HEK293T (cell line): ENCODE measurements around the gene ADRA2A.

ENCODE experiments used
- ARNT ChIP-seq: fragments of 450-650 bp; IDR thresholded peaks from 2 replicates; pipeline ENCODE4 v1.6.1; 2017; ENCODE audit warnings: mild to moderate bottlenecking
- BHLHE40 ChIP-seq: fragments of 450-650 bp; IDR thresholded peaks from 2 replicates; pipeline ENCODE4 v1.6.1; 2016; ENCODE audit warnings: mild to moderate bottlenecking, moderate library complexity, borderline replicate concordance
- CTBP1 ChIP-seq: fragments of 450-650 bp; IDR thresholded peaks from 2 replicates; pipeline ENCODE4 v1.6.1; 2016; ENCODE audit warnings: borderline replicate concordance
- ELF4 ChIP-seq: fragments of 450-650 bp; IDR thresholded peaks from 2 replicates; pipeline ENCODE4 v1.6.1; 2017; ENCODE audit warnings: antibody characterized with exemption
- FOXM1 ChIP-seq: fragments of 450-650 bp; IDR thresholded peaks from 2 replicates; pipeline ENCODE4 v1.6.1; 2017; ENCODE audit warnings: mild to moderate bottlenecking, borderline replicate concordance
- HDGF ChIP-seq: fragments of 450-650 bp; IDR thresholded peaks from 2 replicates; pipeline ENCODE4 v1.6.1; 2017; ENCODE audit warnings: antibody characterized with exemption, borderline replicate concordance
- LEF1 ChIP-seq: fragments of 450-650 bp; IDR thresholded peaks from 2 replicates; pipeline ENCODE4 v1.6.1; 2017; ENCODE audit warnings: mild to moderate bottlenecking, borderline replicate concordance
- NFRKB ChIP-seq: fragments of 450-650 bp; IDR thresholded peaks from 2 replicates; pipeline ENCODE4 v1.6.1; 2016; ENCODE audit warnings: mild to moderate bottlenecking, moderate library complexity
- PKNOX1 ChIP-seq: fragments of 450-650 bp; IDR thresholded peaks from 2 replicates; pipeline ENCODE4 v1.6.1; 2016
- SP1 ChIP-seq: fragments of 450-650 bp; IDR thresholded peaks from 2 replicates; pipeline ENCODE4 v1.6.1; 2017
- ZNF384 ChIP-seq: fragments of 450-650 bp; IDR thresholded peaks from 2 replicates; pipeline ENCODE4 v1.6.1; 2016

DNA sequence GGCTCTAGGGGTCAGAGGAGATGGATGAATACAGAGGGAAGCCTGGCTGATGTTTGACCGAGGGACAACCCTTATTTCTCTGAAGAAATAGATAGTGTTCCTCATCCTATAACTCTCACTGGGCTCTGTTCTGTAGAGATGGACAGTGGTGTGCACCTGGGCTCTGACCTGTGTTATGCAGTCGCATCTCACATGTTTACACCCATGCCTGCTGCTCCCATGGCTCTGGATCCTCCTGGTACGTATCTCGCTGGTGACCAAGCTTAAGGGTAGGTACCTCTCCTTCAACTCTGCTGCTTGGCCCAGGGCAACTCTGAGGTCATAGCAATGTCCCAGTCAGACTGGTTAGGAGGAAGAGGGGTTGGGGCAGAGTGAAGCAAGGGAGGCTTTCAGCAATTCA is 42.8 kb downstream of the ADRA2A start:
- TF ChIP-seq ELF4 (no peak), FOXM1 (no peak), ZNF384 (no peak), ARNT (no peak), SP1 (no peak), NFRKB (no peak), PKNOX1 (no peak), LEF1 (no peak), HDGF (no peak), BHLHE40 (no peak), CTBP1 (no peak)
